Astrocyte (in vitro differentiated cells and primary cell): ENCODE results near the gene SCTR.

Source experiments
- EZH2 ChIP-seq: IDR thresholded peaks from 2 replicates; pipeline ENCODE4 v1.6.1; 2012; ENCODE audit warnings: mild to moderate bottlenecking, low read length, inconsistent platforms; ENCODE audit not compliant: insufficient read depth
- TF ChIP-seq, protein P1 (sequence below): IDR thresholded peaks from 2 replicates; pipeline ENCODE4 v1.5.1; 2011; ENCODE audit warnings: low read depth, mild to moderate bottlenecking, inconsistent platforms, low read length, moderate library complexity; ENCODE audit not compliant: insufficient read depth

DNA sequence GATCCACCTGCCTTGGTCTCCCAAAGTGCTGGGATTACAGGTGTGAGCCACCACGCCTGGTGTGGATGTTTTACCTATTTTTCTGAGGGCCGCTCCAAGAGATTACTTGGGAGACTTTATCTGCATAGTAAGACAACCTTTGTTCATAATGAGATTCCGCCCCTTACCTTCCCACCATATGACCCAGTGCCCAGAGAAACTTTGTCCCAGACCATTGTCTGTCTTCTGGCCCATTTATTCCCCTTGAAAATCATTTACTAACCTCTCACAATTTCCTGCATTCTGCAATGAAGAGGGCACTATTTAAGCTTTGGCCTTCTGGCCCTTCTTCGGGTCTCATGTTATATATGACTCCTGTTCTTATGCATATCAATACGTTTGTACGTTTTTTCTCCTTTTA lies 106.4 kb downstream of the SCTR start:
- TF ChIP-seq, protein P1, sequence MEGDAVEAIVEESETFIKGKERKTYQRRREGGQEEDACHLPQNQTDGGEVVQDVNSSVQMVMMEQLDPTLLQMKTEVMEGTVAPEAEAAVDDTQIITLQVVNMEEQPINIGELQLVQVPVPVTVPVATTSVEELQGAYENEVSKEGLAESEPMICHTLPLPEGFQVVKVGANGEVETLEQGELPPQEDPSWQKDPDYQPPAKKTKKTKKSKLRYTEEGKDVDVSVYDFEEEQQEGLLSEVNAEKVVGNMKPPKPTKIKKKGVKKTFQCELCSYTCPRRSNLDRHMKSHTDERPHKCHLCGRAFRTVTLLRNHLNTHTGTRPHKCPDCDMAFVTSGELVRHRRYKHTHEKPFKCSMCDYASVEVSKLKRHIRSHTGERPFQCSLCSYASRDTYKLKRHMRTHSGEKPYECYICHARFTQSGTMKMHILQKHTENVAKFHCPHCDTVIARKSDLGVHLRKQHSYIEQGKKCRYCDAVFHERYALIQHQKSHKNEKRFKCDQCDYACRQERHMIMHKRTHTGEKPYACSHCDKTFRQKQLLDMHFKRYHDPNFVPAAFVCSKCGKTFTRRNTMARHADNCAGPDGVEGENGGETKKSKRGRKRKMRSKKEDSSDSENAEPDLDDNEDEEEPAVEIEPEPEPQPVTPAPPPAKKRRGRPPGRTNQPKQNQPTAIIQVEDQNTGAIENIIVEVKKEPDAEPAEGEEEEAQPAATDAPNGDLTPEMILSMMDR = no peak
- TF ChIP-seq EZH2 = no peak
